Peyer's patch (tissue), 4 donors: ENCODE data around the gene METTL24. TPM values are rescaled to one million over a fixed set of nuclear protein-coding genes. Genes with fewer than 3 reads are reported as not detected.

Experiments
- DNase-seq, 3 donors: peaks; one replicate each; pipeline ENCODE4 v3.0.0-alpha.2; 2017 to 2019
- H3K27ac ChIP-seq, 4 donors: fragments of 200-600 bp; sonication (generic); one replicate each; pipeline ENCODE4 v1.5.1; 2016 to 2019
- H3K27me3 ChIP-seq, 2 donors: fragments of 200-600 bp; sonication (generic); one replicate each; pipeline ENCODE4 v1.5.1; 2019
- H3K36me3 ChIP-seq, 3 donors: fragments of 200-600 bp; sonication (generic); one replicate each; pipeline ENCODE4 v1.5.1; 2016 to 2019
- H3K4me1 ChIP-seq, 4 donors: fragments of 200-600 bp; sonication (generic); one replicate each; pipeline ENCODE4 v1.5.1; 2016 to 2019
- H3K4me3 ChIP-seq, 4 donors: fragments of 200-600 bp; sonication (generic); 1 replicate in 3 of 4; 2 replicates in 1 of 4; pipeline ENCODE4 v1.5.1; 2016 to 2019; ENCODE audit warnings: mild to moderate bottlenecking in 1 of 4
- H3K9me3 ChIP-seq, 4 donors: fragments of 200-600 bp; sonication (generic); one replicate each; pipeline ENCODE4 v1.5.1; 2016 to 2019; ENCODE audit warnings: mild to moderate bottlenecking in 1 of 4
- CTCF ChIP-seq, 6 experiments: fragments of 450-650 bp in 4 of 6; fragments of 200-600 bp in 2 of 6; sonication (generic) in 1 of 6; IDR thresholded peaks; one replicate each; pipeline ENCODE4 v1.5.1; 2017 to 2019; ENCODE audit warnings: antibody characterized with exemption in 6 of 6, mild to moderate bottlenecking in 3 of 6, moderate library complexity in 1 of 6
- POLR2A ChIP-seq, 2 donors: fragments of 450-650 bp; IDR thresholded peaks; one replicate each; pipeline ENCODE4 v1.5.1; 2017; ENCODE audit warnings: antibody characterized with exemption in 2 of 2, mild to moderate bottlenecking in 2 of 2, moderate library complexity in 2 of 2
- total RNA-seq, 4 donors: library from RNA; depleted of rRNA; stranded (reverse); fragments of >200 nt; gene quantifications; one replicate each; pipeline ENCODE4 v1.1.0, GENCODE V29; 2016

Gene METTL24
- total RNA-seq, 4 donors from 2014 or later, result 3.9 to 11.2 (median 6.8) TPM

- Histone ChIP-seq H3K36me3 (no peaks in the 10 kb centered on the region), H3K27me3 (no peaks in the 10 kb centered on the region), H3K4me3 (no peak overlapping the region), H3K4me1 (peaks cover 0 to 9% (median 0%) of the 10 kb centered on the region in 4 donors), H3K9me3 (no peaks in the 10 kb centered on the region), H3K27ac (peak overlapping the region in 1 of 4 donors; percentile 33)
- DNase-seq, result no peak
- TF ChIP-seq CTCF (IDR thresholded peaks at IDR 0.05) (no peak), POLR2A (IDR thresholded peaks at IDR 0.05) (no peak)
Measured at GRCh38 chr6:110334423-110335180, 23.5 kb downstream of the METTL24 start.

- Histone ChIP-seq H3K36me3 (no peaks in the 10 kb centered on the region), H3K27me3 (no peaks in the 10 kb centered on the region), H3K4me3 (no peak overlapping the region), H3K4me1 (peaks cover 0 to 24% (median 0%) of the 10 kb centered on the region in 4 donors), H3K9me3 (no peaks in the 10 kb centered on the region), H3K27ac (peak overlapping the region in 1 of 4 donors; percentile 23)
- no peak for DNase-seq
- TF ChIP-seq CTCF (IDR thresholded peaks at IDR 0.05) (no peak), POLR2A (IDR thresholded peaks at IDR 0.05) (no peak)
Measured at GRCh38 chr6:110332281-110332680, 25.9 kb downstream of the METTL24 start.

- DNase-seq, result no peak
- H3K9me3 ChIP-seq, result no peaks in the 10 kb centered on the region
- no peaks in the 10 kb centered on the region for H3K36me3 ChIP-seq
- no peak for TF ChIP-seq POLR2A (IDR thresholded peaks at IDR 0.05)
- no peak for TF ChIP-seq CTCF (IDR thresholded peaks at IDR 0.05)
- peak overlapping the region in 1 of 4 donors; percentile 23 for H3K27ac ChIP-seq
- H3K4me3 ChIP-seq, result no peak overlapping the region
- peaks cover 0 to 24% (median 0%) of the 10 kb centered on the region in 4 donors for H3K4me1 ChIP-seq
- no peaks in the 10 kb centered on the region for H3K27me3 ChIP-seq
Measured at GRCh38 chr6:110331816-110332215, 26.3 kb downstream of the METTL24 start.

GRCh38 chr6:110331390-110331789 is 26.8 kb downstream of the METTL24 start:
- Histone ChIP-seq H3K4me1 (peaks cover 0 to 24% (median 0%) of the 10 kb centered on the region in 4 donors), H3K9me3 (no peaks in the 10 kb centered on the region), H3K36me3 (no peaks in the 10 kb centered on the region), H3K4me3 (no peak overlapping the region), H3K27ac (peak overlapping the region in 1 of 4 donors; percentile 23), H3K27me3 (no peaks in the 10 kb centered on the region)
- no peak for TF ChIP-seq CTCF (IDR thresholded peaks at IDR 0.05)
- no peak for TF ChIP-seq POLR2A (IDR thresholded peaks at IDR 0.05)
- no peak for DNase-seq

- TF ChIP-seq CTCF (IDR thresholded peaks at IDR 0.05) (no peak), POLR2A (IDR thresholded peaks at IDR 0.05) (no peak)
- no peak for DNase-seq
- peaks cover 0 to 26% (median 0%) of the 10 kb centered on the region in 4 donors for H3K4me1 ChIP-seq
Measured at GRCh38 chr6:110329714-110330436, 28.3 kb downstream of the METTL24 start.

More at GRCh38 chr6:110329714-110330436, 28.3 kb downstream of the METTL24 start:
- no peaks in the 10 kb centered on the region for H3K9me3 ChIP-seq
- peak overlapping the region in 3 of 4 donors; percentile 3 to 73 (median 47) for H3K27ac ChIP-seq
- no peaks in the 10 kb centered on the region for H3K36me3 ChIP-seq
- H3K4me3 ChIP-seq, result peak overlapping the region in 2 of 4 donors; percentile 15 to 23
- no peaks in the 10 kb centered on the region for H3K27me3 ChIP-seq
